ENCODE measurements around the gene FXR1.

The FXR1 gene

GRCh38 chr3:181017690-181018089, 105.2 kb downstream of the FXR1 start:
- TF ChIP-seq CTCF (conservative IDR thresholded peaks at IDR 0.05) (no peak), ZFX (IDR thresholded peaks at IDR 0.05) (no peak)
- no peak overlapping the region for H3K27ac ChIP-seq

DNA sequence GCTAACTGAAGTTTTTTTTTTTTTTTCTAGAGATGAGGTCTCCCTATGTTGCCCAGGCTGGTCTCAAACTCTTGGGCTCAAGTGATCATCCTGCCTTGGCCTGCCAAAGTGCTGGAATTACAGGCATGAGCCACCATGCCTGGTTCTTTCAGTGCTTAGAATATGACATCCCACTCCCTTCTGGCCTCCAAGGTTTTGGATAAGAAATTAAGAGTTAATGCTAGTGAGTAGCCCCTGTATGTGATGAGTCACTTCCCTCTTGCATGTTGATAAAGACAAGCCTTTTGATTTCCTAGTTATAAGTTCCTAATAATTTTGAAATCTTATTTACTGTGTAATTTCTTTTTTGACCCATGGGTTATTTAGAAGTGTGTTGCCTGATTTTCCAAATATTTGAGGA, 112.7 kb downstream of the FXR1 start:
- no peak overlapping the region for H3K27ac ChIP-seq
- no peak for TF ChIP-seq ZFX (IDR thresholded peaks at IDR 0.05)
- no peak for TF ChIP-seq CTCF (conservative IDR thresholded peaks at IDR 0.05)

GRCh38 chr3:181030948-181031347, 118.5 kb downstream of the FXR1 start:
- H3K27ac ChIP-seq, result no peak overlapping the region
- no peak for TF ChIP-seq CTCF (conservative IDR thresholded peaks at IDR 0.05)
- TF ChIP-seq ZFX (IDR thresholded peaks at IDR 0.05), result no peak
